ENCODE data around the gene NPPC. TPM values are rescaled to one million over a fixed set of nuclear protein-coding genes. Genes with fewer than 3 reads are reported as not detected.

The NPPC gene
- not detected for total RNA-seq

GRCh38 chr2:231926180-231926741 lies at the start of gene NPPC:
Gene NPPC (minus strand): TSS chr2:231926396. CDS start chr2:231926249, 147 bp downstream.
- no peak for ATAC-seq (ENCODE audit: insufficient number of reproducible peaks, low FRiP score, low read depth)
- no peaks in the 10 kb centered on the region for H3K9me3 ChIP-seq
- TF ChIP-seq, protein P1, sequence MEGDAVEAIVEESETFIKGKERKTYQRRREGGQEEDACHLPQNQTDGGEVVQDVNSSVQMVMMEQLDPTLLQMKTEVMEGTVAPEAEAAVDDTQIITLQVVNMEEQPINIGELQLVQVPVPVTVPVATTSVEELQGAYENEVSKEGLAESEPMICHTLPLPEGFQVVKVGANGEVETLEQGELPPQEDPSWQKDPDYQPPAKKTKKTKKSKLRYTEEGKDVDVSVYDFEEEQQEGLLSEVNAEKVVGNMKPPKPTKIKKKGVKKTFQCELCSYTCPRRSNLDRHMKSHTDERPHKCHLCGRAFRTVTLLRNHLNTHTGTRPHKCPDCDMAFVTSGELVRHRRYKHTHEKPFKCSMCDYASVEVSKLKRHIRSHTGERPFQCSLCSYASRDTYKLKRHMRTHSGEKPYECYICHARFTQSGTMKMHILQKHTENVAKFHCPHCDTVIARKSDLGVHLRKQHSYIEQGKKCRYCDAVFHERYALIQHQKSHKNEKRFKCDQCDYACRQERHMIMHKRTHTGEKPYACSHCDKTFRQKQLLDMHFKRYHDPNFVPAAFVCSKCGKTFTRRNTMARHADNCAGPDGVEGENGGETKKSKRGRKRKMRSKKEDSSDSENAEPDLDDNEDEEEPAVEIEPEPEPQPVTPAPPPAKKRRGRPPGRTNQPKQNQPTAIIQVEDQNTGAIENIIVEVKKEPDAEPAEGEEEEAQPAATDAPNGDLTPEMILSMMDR (IDR thresholded peaks at IDR 0.05) = no peak
- peaks cover 12 to 18% of the 10 kb centered on the region in 2 donors for H3K4me1 ChIP-seq (ENCODE audit: control insufficient read depth in 1 of 2, low read depth in 2 of 2)
- no peak for DNase-seq (ENCODE audit: low spot score)
- no peaks in the 10 kb centered on the region for H3K36me3 ChIP-seq
- H3K27me3 ChIP-seq (replicated peaks; ENCODE audit: insufficient read depth) = peaks cover 3% of the 10 kb centered on the region
- H3K27ac ChIP-seq = no peak within 1 kb of the TSS
- H3K4me3 ChIP-seq = peak within 1 kb of the TSS; percentile 71

- no peak overlapping the region for H3K27ac ChIP-seq
- no peaks in the 10 kb centered on the region for H3K4me1 ChIP-seq (ENCODE audit: control insufficient read depth in 1 of 2, low read depth in 2 of 2)
- no peak for ATAC-seq (ENCODE audit: insufficient number of reproducible peaks, low FRiP score, low read depth)
- no peaks in the 10 kb centered on the region for H3K36me3 ChIP-seq
- no peak overlapping the region for H3K4me3 ChIP-seq
- DNase-seq (ENCODE audit: low spot score) = no peak
- TF ChIP-seq, protein P1 (IDR thresholded peaks at IDR 0.05) = no peak
- H3K27me3 ChIP-seq (replicated peaks; ENCODE audit: insufficient read depth) = no peaks in the 10 kb centered on the region
- no peaks in the 10 kb centered on the region for H3K9me3 ChIP-seq
Measured at GRCh38 chr2:231975001-231975400, 48.8 kb upstream of the NPPC start.

- TF ChIP-seq, protein P1 (IDR thresholded peaks at IDR 0.05) = no peak
- H3K27ac ChIP-seq = no peak overlapping the region
- H3K9me3 ChIP-seq = no peaks in the 10 kb centered on the region
- H3K27me3 ChIP-seq (replicated peaks; ENCODE audit: insufficient read depth) = no peaks in the 10 kb centered on the region
- ATAC-seq (ENCODE audit: insufficient number of reproducible peaks, low FRiP score, low read depth) (no peak), DNase-seq (ENCODE audit: low spot score) (no peak)
- no peaks in the 10 kb centered on the region for H3K36me3 ChIP-seq
- H3K4me3 ChIP-seq = no peak overlapping the region
- no peaks in the 10 kb centered on the region for H3K4me1 ChIP-seq (ENCODE audit: control insufficient read depth in 1 of 2, low read depth in 2 of 2)
Measured at GRCh38 chr2:231970461-231970860, 44.3 kb upstream of the NPPC start.

DNA sequence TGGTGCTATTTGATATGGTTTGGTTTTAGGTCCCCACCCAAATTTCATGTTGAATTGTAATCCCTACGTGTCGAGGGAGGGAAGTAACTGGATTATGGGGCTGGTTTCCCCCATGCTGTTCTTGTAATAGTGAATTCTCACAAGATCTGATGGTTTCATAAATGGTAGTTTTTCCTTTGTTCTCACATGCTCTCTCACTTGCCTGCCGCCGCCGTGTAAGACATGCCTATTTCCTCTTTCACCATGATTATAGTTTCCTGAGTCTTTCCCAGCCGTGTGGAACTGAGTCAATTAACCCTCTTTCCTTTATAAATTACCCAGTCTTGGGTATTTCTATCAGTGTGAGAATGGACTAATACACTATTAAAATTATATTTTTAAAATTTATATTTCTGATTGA lies 42.6 kb upstream of the NPPC start:
- TF ChIP-seq, protein P1 (IDR thresholded peaks at IDR 0.05) = no peak
- Histone ChIP-seq H3K4me3 (no peak overlapping the region), H3K4me1 (ENCODE audit: control insufficient read depth in 1 of 2, low read depth in 2 of 2) (no peaks in the 10 kb centered on the region), H3K27ac (no peak overlapping the region), H3K36me3 (no peaks in the 10 kb centered on the region), H3K27me3 (replicated peaks; ENCODE audit: insufficient read depth) (no peaks in the 10 kb centered on the region), H3K9me3 (no peaks in the 10 kb centered on the region)
- DNase-seq (ENCODE audit: low spot score) = no peak
- ATAC-seq (ENCODE audit: insufficient number of reproducible peaks, low FRiP score, low read depth) = no peak

- Histone ChIP-seq H3K27me3 (replicated peaks; ENCODE audit: insufficient read depth) (no peaks in the 10 kb centered on the region), H3K4me3 (no peak overlapping the region), H3K4me1 (ENCODE audit: control insufficient read depth in 1 of 2, low read depth in 2 of 2) (peaks cover 5 to 12% of the 10 kb centered on the region in 2 donors), H3K27ac (no peak overlapping the region), H3K9me3 (no peaks in the 10 kb centered on the region), H3K36me3 (no peaks in the 10 kb centered on the region)
- ATAC-seq (ENCODE audit: insufficient number of reproducible peaks, low FRiP score, low read depth) = no peak
- TF ChIP-seq, protein P1 (IDR thresholded peaks at IDR 0.05) = no peak
- DNase-seq (ENCODE audit: low spot score) = no peak
Measured at GRCh38 chr2:231966886-231967285, 40.7 kb upstream of the NPPC start.

All from thoracic aorta (tissue), 2 donors.